CMK (cell line): ENCODE measurements around the gene KCNJ15.
A peak's percentile ranks its signal among the peaks of the same experiment; 100 is the strongest.
"Not testable (repeated sequence)": the region's sequence is repeated elsewhere in the genome, so short reads cannot be mapped to it uniquely, and the experiment has no call there.

ENCODE experiments used
- DNase-seq: peaks from one replicate; pipeline ENCODE4 v3.0.0-alpha.2; 2010; ENCODE audit warnings: low read depth

The KCNJ15 gene

DNA sequence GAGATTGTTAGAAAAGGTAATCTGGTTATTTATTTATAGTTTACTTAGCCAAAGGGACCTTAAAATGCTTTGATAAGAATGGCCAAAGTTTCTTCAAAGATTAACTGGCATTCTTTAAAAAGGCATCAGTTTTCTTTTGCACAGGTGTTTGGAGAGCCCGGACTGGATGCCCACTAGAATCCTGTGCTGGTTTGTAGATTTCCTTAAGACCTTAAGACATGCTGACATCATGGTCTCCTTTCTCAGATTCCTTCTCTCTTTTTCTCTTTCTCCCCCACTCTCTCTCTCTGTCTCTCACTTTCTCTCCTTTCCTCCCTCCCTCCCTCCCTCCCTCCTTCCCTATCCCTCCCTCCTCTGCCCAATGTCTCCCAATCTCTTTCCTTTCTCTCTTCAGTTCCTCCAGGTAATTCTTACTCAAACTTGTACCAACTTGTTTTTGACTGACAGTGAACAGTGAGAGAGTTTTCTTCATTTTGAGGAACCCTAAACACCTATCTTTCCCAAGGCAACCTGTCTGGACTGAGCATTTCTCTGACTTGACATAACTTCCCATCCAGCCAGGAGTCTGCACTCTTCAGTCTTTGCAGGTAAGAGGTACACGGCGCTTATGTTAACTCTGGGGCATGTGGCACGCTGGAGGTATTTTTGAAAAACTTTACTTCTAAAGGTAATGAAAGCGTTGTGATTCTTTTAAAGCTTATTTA lies at the start of gene KCNJ15:
Gene KCNJ15 (plus strand): TSS at position 393 of the 704 bp plus-strand sequence. CDS start 42,271 bp downstream, outside the sequence.
- no peak for DNase-seq

DNA sequence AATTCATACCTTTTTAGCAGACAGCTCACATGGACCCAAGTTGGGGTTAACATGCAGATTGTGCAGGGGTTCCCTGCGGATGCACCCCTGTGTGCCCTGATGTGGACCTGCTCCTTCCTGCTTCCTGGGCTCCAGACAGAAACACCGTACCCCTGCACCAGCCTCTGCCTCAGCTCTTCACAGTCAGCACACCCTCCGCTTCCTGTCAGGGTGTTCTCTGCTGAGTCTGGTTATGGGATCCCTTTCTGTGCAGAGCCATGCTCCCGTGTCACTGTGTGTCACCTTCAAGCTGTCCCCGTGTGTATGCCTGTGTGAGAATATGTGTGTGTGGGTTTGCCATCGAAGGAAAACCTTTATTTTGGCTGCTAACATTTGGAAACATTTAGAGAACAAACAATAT lies 48.7 kb upstream of the KCNJ15 start:
- no peak for DNase-seq

DNA sequence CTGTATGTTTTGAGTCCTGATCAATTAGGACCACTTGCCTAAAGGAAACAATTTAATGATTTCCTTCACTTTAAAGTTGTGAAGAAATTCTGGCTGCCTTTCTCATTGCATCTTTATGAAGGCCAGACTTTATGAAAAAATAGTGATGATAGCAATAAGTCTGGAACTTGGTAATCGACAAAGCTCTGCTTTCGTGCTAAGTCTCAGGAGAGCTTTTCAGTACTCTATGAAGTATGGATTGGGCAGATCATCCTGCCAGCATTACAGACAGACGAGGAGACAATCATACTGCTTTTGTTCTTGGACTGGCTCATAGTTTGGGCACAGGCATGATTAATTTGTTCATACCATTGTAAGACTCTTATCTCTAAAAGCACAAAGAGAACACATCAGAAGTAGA lies 45.5 kb upstream of the KCNJ15 start:
- no peak for DNase-seq

DNA sequence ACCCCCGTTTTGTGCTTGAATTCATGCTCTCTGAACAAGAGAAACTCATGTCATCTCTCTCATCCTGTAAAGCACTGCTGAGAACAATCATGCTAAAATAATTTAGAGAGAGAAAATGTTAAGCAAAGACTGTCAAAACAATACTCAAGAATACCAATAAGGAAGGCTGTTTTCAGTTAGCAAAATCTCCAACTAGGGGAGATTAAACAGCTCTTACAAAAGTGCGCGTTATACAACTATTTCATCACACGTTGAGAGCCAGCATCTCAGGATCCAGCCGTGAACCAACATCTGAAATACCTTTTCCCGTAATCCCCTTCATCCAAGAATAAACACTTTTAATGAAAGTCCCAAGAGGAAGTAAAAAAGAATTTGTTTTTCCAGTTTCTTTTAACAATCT lies 44.1 kb upstream of the KCNJ15 start:
- no peak for DNase-seq

DNA sequence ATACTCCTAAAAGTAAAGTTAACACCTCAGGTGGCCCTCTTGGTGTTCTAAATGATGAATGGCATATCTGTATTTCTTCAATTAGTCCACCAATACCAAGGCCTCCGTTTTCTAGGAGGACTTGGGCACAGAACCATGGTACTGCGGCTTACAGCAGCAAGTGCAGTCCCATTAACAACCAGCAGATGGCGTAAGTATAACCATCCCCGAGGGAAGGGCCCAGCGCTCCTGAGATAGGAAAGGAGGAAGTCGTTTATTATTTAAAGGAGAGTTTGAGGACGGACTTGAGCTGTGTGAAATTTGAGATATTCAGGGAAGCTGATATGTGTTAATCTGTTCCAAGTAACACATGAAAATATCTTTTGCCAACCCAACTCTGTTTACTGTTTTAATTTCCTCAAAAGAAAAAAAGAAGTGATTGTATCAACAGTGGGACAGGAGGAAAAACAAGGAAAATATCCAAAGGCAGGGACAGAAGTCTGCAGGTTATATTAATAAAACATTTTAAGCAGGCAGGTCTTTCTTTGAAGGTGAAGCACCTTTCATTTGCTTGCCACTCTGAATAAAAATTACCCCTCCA lies 37.7 kb upstream of the KCNJ15 start:
- DNase-seq, result peak; percentile 82

DNA sequence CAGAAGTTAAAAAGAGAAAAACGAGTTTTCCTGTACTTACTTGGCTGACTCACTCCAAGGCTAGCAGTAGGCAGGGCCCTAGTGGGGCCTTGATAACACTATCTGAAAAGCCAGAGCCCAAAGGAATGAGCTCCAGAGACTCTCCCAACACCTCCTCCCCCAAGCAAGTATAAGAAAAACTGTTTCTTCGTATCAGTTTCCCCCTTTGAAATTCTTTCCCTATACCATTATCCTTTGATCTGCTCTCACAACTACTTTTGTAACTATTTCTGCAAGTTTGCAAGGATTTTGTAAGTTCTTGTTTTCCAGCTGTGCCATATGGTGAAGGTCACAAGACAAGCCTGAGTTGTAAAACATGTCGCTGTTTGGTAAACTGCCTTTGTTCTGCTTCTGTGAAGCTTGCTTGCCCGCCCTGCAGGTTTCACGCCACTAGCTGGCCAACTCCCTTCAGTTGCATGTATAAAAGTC lies 36.5 kb upstream of the KCNJ15 start:
- DNase-seq, result no peak

DNA sequence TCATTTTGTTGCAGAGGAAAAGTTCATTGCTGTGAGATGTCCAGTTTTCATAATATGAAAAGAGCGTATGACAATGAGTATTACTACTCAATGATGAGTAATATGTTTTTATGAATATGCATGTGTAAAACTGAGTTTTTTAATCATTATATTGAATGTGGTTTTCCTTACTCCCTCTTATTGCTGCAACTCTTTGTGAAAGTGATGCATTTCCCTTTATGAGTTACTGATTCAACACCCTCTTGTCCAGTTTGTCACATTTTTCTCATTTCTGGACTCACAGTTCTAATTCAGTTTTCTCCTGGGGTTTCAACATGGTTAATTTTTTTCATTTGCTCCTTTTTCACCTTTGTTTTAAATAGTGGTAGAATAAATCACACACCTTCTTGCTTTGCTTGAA lies 35.2 kb upstream of the KCNJ15 start:
- no peak for DNase-seq

DNA sequence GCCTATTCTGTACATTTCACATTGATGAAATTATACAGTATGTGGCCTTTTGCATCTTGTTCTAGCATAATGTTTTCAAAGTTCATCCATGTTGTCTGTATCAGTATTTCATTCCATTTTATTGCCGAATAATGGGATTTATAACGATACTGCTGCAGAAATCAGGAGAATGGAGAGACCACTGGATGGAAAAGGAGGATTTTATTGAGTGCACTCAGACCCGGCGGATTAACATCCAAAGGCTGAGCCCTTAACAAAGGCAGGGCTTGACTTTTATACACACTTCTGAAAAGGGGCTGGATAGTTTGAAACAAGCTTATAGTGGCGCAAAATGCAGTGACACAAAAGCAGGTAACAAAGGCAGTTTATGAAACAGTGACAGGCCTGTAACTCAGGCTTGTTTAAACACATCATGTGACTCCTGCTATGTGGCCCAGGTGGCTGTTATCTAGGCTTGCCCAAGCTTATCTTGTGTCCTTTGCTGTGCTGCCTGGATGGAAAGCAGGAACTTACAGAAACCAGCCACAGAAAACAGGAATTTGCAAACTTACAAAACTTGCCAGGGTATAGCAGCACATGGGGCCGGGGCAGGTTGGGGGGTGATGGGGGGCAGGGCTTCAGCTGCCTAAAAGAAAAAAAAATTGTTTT lies 32.8 kb upstream of the KCNJ15 start:
- peak; percentile 31 for DNase-seq

DNA sequence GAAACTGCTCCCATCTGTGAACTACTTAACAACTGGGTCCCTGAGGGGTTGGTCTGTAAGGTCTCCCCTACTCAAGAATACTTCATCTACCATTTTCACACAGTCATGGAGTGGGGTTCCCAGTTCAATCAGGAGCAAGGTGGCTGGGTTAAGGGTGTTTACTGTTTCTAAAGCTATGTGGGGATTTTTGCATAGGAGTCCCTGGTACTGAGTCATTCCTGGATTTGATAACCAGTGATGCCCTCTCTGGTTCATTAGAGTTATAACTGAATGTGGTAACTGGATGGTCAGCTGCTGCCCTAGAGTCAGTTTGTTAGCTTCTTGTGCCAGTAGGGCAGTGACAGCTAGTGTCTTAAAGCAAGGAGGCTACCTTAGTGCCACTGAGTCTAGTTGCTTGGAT lies 29.4 kb upstream of the KCNJ15 start:
- no peak for DNase-seq

DNA sequence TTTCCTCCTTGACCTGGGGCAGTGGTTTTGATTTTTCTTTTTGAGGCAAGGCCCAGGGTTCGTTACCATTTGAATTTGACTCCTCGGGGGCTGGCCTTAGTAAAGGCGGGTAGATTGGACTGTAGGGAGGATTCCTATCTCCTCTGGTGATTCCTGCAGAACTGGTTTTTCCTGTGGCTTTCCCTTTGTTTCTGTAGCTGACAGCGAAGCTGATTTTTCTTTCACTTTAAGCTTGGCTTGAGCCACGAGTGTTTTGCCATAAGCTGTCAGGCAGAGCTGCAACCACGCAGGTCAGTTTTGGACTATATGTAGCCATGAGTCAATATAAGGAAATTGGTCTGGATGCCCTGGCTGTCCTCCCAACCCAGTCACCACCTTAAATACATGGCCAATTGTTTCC lies 28.7 kb upstream of the KCNJ15 start:
- no peak for DNase-seq

DNA sequence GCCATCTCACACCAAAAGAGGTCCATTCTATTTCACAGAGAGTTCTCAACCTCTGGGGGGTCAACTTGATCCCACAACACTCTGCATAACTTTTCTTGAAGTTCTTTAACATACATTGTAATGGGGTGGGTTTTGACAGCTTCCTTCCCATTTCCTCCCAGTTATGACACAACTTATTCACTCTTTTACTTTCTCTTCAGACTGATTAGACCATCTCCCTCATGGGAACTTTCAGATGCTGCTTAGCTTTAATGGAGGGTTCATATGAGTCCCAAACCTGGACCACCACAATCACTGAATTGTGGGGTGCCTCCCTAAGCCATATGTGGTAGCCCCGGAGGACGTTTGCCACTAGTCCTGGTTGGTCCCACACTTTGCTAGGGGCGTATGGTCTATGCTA lies 28.3 kb upstream of the KCNJ15 start:
- no peak for DNase-seq

DNA sequence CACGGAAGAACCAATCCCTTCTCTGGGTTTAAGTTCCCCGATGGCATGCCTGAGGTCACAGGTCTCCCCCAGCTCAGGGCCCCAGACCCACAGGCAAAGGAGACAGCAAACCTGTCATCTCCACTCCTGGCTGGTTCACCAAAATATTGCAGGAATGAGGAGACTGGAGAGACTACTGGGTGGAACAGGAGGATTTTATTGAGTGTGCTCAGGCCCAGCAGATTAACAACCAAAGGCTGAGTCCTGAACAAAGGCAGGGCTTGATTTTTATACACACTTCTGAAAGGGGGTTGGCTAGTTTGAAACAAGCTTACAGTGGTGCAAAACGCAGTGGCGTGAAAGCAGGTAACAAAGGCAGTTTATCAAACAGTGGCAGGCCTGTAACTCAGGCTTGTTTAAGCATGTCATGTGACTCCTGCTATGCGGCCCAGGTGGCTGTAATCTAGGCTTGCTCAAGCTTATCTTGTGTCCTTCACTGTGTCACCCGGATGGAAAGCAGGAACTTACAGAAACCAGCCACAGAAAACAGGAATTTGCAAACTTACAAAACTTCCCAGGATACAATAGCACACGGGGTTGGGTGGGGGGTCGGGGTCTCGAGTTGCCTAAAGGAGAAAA lies 27.4 kb upstream of the KCNJ15 start:
- DNase-seq, result no peak

DNA sequence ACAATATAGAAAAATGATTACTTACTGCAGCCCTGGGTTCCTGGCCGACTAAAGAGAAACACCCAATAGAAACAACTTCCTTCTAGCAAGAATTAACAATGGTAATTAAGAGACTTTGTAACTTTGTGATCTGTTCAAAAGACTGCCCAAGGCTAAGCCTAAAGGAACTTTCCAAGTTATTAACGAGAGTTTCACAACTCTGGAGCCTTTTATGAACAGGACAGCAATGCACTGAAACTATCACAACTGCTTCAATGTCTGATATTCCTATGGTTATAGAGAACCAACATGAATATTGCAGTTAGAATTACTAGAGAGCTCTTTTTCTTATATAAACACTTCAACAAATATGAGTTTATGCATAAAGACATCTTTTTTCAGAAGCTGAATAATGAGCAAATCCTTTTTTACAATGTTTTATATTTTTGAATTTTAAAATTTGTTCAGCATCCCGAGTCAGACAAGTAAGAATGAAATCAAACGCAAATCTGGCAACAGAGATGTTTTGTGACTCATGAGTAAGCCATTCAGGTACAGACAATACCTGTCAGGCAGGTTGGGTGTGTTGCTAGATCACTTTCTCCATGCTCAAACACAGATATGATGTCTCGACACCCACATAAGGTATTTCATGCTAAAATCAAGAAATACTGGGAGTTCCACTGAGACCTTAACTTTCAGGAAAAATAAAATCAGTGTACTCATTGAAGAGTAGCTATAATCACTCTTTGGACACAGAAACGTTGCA lies 22.2 kb upstream of the KCNJ15 start:
- DNase-seq, result no peak

DNA sequence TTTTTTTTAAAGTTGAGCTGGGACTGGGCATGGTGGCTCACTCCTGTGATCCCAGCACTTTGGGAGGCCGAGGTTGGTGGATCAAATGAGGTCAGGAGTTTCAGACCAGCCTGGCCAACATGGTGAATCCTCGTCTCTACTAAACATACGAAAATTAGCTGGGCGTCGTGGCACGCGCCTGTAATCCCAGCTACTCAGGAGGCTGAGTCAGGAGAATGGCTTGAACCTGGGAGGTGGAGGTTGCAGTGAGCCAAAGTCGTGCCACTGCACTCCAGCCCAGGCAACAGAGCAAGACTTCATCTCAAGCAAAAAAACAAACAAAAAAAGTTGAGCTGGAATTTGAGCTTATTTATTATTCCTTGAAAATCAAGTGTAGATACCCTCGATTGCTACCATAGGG lies 21.5 kb upstream of the KCNJ15 start:
- not testable (repeated sequence) for DNase-seq

DNA sequence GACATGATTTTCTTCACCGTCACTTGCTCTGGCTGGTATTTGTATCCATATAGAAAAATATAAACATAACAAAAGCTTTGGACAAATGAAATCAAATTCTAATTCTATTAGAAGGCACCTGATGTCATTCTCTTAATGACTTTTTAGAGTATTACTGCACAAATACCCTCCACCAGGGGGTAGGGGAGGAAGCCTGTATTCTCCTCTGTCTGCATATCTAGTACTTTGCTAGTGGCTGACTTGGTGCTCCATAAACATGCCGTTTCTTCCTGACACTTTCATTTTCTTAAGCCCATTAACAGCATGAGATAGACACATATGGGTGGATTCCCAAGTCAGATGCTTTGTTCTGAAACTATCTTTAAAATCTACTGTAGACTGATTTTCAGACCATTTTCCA lies 20.6 kb upstream of the KCNJ15 start:
- no peak for DNase-seq

DNA sequence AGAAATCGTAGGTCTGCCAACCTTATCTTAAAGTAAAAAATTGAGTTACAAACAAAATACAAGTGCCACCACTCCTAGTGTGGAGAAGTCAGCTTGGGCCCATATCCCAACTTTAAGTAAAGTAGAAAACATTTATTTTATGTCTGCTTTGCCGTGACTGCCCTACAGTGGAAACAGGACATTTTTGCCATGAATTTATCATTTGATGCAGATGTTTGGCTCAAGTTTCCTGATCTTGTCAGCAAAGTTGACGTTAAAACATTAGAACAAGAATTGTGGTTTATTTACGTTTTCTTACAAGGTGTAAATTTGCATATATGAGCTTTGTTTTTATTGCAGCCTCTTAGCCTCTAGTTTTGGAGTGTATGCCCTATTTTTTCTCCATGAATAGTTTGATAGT lies 17.1 kb upstream of the KCNJ15 start:
- DNase-seq, result no peak

DNA sequence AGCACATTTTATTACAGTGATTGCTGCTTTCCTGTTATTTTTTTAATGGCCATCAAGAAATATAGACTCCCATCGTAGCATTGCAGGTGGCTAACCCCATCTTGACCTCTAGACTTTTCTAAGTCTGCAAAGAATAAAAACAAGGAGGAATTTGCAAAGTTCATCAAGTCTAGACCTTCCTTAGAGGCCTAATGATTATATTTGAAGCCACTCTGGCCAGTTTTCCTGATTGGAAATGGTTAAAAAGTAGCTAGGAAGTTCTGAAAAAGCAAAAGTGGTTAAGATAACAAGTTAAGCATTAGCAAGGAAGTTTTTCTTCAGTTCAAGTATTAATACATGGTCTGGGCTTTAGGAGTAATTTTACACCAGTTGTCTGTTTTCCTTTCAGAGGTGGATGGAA lies 16.7 kb upstream of the KCNJ15 start:
- DNase-seq, result no peak

DNA sequence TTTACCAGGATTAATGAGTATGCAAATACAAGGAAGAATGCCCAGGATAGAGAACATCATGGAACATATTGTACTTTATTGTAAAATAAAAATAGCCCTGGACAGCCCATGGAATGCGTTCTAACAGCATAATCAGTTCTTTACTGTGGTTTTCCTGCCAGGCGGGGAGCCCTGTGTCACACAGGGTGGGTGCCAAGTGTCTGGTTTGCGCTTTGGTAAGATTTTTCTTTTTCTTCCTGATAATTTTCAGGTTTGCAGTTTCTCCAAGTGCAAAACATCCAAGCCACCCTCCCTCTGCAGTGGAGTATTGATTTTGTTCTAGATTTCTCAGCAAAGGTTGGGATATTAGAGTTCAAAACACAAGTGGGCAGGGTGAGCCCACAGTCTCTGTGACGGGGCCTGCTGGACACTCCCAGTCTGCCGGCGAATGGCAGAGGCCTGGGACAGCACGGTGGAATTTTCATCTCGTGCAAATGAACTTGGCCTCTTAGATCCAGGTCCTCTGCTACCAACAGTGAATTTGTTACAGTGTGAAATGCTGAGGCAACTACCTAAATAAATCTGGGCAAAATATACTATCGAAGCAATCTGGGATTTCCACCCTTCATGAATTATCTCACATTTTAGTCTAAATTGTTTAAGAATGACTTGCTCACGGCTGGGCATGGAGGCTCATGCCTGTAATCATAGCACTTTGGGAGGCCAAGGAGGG lies 15.6 kb upstream of the KCNJ15 start:
- DNase-seq, result no peak

DNA sequence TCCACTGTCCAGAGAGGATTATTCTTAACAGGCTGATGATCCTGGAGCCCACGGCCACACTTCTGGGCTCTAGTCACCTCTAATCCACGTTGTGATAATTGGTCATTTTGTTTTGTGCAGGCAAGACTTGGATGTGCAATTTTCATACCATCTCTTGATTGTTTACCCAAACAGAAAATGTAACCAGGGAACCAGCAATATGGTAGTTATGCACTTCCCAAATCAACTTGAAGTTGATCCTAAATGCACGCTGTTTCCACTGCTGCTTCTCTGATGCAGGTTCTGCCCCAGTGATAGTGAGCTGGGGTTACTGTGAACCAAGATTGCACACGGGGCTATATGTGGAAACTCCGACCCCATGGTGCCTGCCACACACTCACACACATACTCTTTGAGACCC lies 14.7 kb upstream of the KCNJ15 start:
- DNase-seq, result no peak

DNA sequence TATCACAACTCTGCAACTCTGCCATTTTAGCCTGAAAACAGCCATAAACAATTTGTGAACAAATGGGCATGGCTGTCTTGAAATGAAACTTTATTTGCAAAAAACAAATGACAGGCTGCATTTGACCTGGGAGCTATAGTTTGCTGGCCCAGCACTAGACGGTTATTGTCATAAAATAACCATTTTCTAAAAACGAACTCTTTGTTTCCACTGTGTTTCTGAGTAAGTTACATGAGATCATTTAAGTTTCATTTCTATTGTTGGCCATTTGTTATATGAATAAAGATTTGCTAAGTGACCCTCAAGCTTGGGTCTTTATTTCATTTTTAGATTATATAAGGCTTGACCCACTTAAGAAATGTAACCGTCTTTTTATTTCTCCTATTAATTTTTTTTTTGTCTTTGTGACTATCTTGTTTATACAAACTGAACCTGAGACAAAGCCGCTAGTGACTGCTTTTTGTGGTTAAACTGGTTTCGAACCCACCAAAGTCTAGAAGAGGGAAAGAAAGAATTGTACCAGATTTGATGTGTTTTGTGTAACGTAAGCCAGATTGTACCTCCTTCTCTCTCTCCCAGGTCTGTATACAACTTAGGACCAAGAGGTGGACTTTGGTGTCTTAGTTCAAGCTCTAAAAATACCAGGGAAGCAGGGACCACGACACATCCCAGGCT lies 12.9 kb upstream of the KCNJ15 start:
- DNase-seq, result no peak

DNA sequence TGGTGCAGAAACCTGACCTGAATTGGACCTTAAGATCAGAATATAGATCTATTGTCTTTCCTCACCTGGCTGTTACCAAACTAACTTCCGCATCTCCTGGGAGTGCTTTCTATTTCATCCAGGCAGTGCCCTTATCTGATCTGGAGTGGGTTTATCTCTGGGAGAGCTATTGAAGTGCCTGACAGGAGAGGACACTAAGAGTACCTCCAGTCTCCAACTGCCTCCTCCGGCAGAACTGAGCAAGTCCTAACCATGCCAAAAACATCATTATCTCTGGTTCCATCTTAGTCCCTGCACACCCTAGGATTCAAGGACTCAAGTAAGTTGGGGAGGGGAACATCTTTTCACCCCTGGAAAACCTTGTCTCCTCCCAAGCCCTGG lies 12.4 kb upstream of the KCNJ15 start:
- no peak for DNase-seq
